ENCODE results near the gene VRTN.
"Not testable (repeated sequence)": the region's sequence is repeated elsewhere in the genome, so short reads cannot be mapped to it uniquely, and the experiment has no call there.

VRTN gene

DNA sequence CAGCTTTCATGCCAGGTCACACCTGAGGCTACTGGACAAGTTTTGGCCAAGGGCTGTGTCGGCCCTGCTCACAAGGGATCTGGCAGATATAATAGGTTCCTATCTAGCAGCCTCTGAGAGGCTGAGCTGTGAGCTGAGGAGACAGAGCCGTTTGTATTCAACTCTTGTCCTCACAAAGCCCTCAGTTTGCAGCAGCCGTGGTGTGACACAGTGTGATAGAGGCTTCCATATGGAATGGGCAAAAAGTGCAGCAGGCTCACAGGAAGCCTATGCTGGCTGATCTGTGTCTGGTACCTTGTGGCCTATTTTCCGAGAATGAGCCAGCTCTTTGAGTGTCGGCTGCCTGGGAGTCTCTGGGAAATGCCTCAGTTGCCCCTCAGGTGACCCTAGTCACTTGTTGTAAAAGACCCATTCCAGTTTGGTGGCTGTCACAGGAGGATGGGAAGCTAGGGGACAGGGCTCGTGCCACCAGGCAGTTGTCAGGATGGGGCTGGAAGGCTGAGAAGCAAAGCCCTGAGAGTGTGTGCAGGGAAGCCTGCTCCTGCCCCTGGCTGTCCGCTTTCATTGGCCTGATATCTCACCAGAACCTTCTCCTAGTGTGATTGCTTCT lies 16.1 kb downstream of the VRTN start:
- peaks cover 5% of the 10 kb centered on the region for H3K4me1 Mint-ChIP-seq
- no peaks in the 10 kb centered on the region for H3K36me3 Mint-ChIP-seq (ENCODE audit: low read depth)

GRCh38 chr14:74368026-74368425 lies 19.8 kb downstream of the VRTN start:
- H3K36me3 Mint-ChIP-seq (ENCODE audit: low read depth), result no peaks in the 10 kb centered on the region
- H3K27ac Mint-ChIP-seq, result no peak overlapping the region
- DNase-seq, result no peak
- H3K27me3 Mint-ChIP-seq (ENCODE audit: low read depth, poor library complexity), result peaks cover 4% of the 10 kb centered on the region
- no peaks in the 10 kb centered on the region for H3K9me3 Mint-ChIP-seq
- H3K4me1 Mint-ChIP-seq, result no peaks in the 10 kb centered on the region
- no peak overlapping the region for H3K4me3 Mint-ChIP-seq
- TF ChIP-seq, protein P1, sequence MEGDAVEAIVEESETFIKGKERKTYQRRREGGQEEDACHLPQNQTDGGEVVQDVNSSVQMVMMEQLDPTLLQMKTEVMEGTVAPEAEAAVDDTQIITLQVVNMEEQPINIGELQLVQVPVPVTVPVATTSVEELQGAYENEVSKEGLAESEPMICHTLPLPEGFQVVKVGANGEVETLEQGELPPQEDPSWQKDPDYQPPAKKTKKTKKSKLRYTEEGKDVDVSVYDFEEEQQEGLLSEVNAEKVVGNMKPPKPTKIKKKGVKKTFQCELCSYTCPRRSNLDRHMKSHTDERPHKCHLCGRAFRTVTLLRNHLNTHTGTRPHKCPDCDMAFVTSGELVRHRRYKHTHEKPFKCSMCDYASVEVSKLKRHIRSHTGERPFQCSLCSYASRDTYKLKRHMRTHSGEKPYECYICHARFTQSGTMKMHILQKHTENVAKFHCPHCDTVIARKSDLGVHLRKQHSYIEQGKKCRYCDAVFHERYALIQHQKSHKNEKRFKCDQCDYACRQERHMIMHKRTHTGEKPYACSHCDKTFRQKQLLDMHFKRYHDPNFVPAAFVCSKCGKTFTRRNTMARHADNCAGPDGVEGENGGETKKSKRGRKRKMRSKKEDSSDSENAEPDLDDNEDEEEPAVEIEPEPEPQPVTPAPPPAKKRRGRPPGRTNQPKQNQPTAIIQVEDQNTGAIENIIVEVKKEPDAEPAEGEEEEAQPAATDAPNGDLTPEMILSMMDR (IDR thresholded peaks at IDR 0.05), result no peak

More for the DNA sequence above, 16.1 kb downstream of the VRTN start:
- Mint-ChIP-seq H3K27me3 (ENCODE audit: low read depth, poor library complexity) (peaks cover 2% of the 10 kb centered on the region), H3K27ac (peak overlapping the region; percentile 53), H3K4me3 (no peak overlapping the region), H3K9me3 (no peaks in the 10 kb centered on the region)
- TF ChIP-seq, protein P1 (IDR thresholded peaks at IDR 0.05), result no peak
- no peak for DNase-seq

DNA sequence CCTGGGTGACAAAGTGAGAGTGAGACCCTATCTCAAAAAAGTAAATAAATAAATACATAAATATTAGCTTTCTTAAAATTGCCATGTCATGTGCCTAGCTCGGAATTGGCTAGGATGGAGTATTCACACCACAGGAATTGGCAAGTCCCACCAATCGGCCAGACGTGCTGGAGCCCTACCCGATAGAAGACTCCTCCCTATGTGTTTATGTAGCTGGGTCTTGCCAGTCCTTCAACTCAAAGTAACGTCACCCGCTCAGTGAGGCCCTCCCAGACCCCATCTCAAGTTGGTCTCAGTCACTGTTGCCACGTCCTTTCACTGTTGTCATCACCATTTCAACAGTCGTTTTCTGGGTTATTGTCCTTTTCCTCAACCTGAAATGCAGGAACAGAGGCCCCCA lies 20.2 kb downstream of the VRTN start:
- no peak for DNase-seq
- no peak overlapping the region for H3K4me3 Mint-ChIP-seq
- TF ChIP-seq, protein P1 (IDR thresholded peaks at IDR 0.05), result no peak
- H3K9me3 Mint-ChIP-seq, result no peaks in the 10 kb centered on the region
- no peaks in the 10 kb centered on the region for H3K4me1 Mint-ChIP-seq
- no peaks in the 10 kb centered on the region for H3K36me3 Mint-ChIP-seq (ENCODE audit: low read depth)
- H3K27ac Mint-ChIP-seq, result no peak overlapping the region
- peaks cover 4% of the 10 kb centered on the region for H3K27me3 Mint-ChIP-seq (ENCODE audit: low read depth, poor library complexity)

GRCh38 chr14:74377976-74378690 lies 29.9 kb downstream of the VRTN start:
- TF ChIP-seq, protein P1 (IDR thresholded peaks at IDR 0.05), result no peak
- Mint-ChIP-seq H3K36me3 (ENCODE audit: low read depth) (no peaks in the 10 kb centered on the region), H3K27ac (no peak overlapping the region), H3K27me3 (ENCODE audit: low read depth, poor library complexity) (no peaks in the 10 kb centered on the region), H3K4me1 (peaks cover 15% of the 10 kb centered on the region), H3K4me3 (no peak overlapping the region), H3K9me3 (peaks cover 10% of the 10 kb centered on the region)
- DNase-seq, result no peak

DNA sequence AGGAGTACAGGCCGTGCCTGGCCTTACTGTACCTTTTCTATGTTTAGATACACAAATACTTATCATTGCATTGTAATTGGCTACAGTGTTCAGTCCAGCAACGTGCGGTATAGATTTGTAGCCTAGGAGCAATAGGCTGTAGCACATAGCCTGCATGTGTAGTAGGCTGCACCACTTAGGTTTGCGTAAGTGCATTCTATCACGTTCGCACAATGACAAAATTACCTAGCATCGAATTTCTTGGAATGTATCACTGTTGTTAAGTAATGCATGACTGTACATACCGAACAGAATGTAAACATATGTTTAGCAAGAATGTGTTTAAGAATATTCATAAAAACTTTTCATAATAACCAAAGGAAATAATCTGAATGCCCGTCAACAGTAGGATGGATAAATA lies 31.9 kb downstream of the VRTN start:
- Mint-ChIP-seq H3K4me1 (peaks cover 6% of the 10 kb centered on the region), H3K27ac (no peak overlapping the region), H3K36me3 (ENCODE audit: low read depth) (no peaks in the 10 kb centered on the region), H3K9me3 (peaks cover 10% of the 10 kb centered on the region), H3K4me3 (no peak overlapping the region), H3K27me3 (ENCODE audit: low read depth, poor library complexity) (peaks cover 4% of the 10 kb centered on the region)
- no peak for DNase-seq
- TF ChIP-seq, protein P1 (IDR thresholded peaks at IDR 0.05), result no peak

- TF ChIP-seq, protein P1 (IDR thresholded peaks at IDR 0.05), result no peak
- no peak overlapping the region for H3K27ac Mint-ChIP-seq
- no peak for DNase-seq
- no peak overlapping the region for H3K4me3 Mint-ChIP-seq
- peaks cover 6% of the 10 kb centered on the region for H3K4me1 Mint-ChIP-seq
- H3K27me3 Mint-ChIP-seq (ENCODE audit: low read depth, poor library complexity), result peaks cover 4% of the 10 kb centered on the region
- peaks cover 6% of the 10 kb centered on the region for H3K9me3 Mint-ChIP-seq
- no peaks in the 10 kb centered on the region for H3K36me3 Mint-ChIP-seq (ENCODE audit: low read depth)
These were observed 32.6 kb downstream of the VRTN start for GRCh38 chr14:74380845-74381244.

- not testable (repeated sequence) for H3K9me3 Mint-ChIP-seq; H3K4me3 Mint-ChIP-seq; H3K4me1 Mint-ChIP-seq; DNase-seq; H3K36me3 Mint-ChIP-seq (ENCODE audit: low read depth); H3K27me3 Mint-ChIP-seq (ENCODE audit: low read depth, poor library complexity); H3K27ac Mint-ChIP-seq
These were observed 33.3 kb downstream of the VRTN start for GRCh38 chr14:74381571-74381970.
